ENCODE measurements around the gene C6orf141.

The C6orf141 gene

GRCh38 chr6:49515485-49516146, 34.9 kb upstream of the C6orf141 start:
- H4K20me1 ChIP-seq (ENCODE audit: low read depth, low read length), result no peaks in the 10 kb centered on the region
- H3F3A ChIP-seq (ENCODE audit: insufficient read depth), result no peaks in the 10 kb centered on the region
- TF ChIP-seq EZH2phosphoT487 (conservative IDR thresholded peaks at IDR 0.05; ENCODE audit: low read length) (no peak), CTCF (IDR thresholded peaks at IDR 0.05; ENCODE audit: insufficient read depth, low read length, poor library complexity, severe bottlenecking) (no peak)
- H3K4me3 ChIP-seq (ENCODE audit: insufficient read depth, low read length, poor library complexity, severe bottlenecking), result no peak overlapping the region
- no peaks in the 10 kb centered on the region for H3K9me3 ChIP-seq (ENCODE audit: insufficient read depth, low read length)
- no peak overlapping the region for H3K4me2 ChIP-seq (ENCODE audit: low read depth, low read length, poor library complexity, severe bottlenecking)
- H3K27ac ChIP-seq (ENCODE audit: low read depth, low read length), result no peak overlapping the region
- no peak overlapping the region for H3K9ac ChIP-seq (ENCODE audit: low read length)
- no peaks in the 10 kb centered on the region for H3K79me2 ChIP-seq (ENCODE audit: insufficient read depth, low read length)
- H2AFZ ChIP-seq (ENCODE audit: low read depth, low read length, severe bottlenecking), result no peak overlapping the region
- H3K36me3 ChIP-seq (ENCODE audit: low read length), result no peaks in the 10 kb centered on the region
- 0 out of 2 replicates have a peak, but pooled peaks cover 2% of the 10 kb centered on the region for H3K27me3 ChIP-seq (ENCODE audit: low read length)
- no peaks in the 10 kb centered on the region for H3K9me2 ChIP-seq (replicated peaks; ENCODE audit: insufficient read depth, low read length)

- Histone ChIP-seq H3K9me2 (replicated peaks; ENCODE audit: insufficient read depth, low read length) (no peaks in the 10 kb centered on the region), H3K27me3 (ENCODE audit: low read length) (0 out of 2 replicates have a peak, but pooled peaks cover 2% of the 10 kb centered on the region), H3K9me3 (ENCODE audit: insufficient read depth, low read length) (no peaks in the 10 kb centered on the region), H3F3A (ENCODE audit: insufficient read depth) (no peaks in the 10 kb centered on the region), H3K4me3 (ENCODE audit: insufficient read depth, low read length, poor library complexity, severe bottlenecking) (no peak overlapping the region), H3K79me2 (ENCODE audit: insufficient read depth, low read length) (no peaks in the 10 kb centered on the region), H3K9ac (ENCODE audit: low read length) (no peak overlapping the region), H3K36me3 (ENCODE audit: low read length) (no peaks in the 10 kb centered on the region), H3K27ac (ENCODE audit: low read depth, low read length) (no peak overlapping the region), H2AFZ (ENCODE audit: low read depth, low read length, severe bottlenecking) (no peak overlapping the region), H4K20me1 (ENCODE audit: low read depth, low read length) (no peaks in the 10 kb centered on the region), H3K4me2 (ENCODE audit: low read depth, low read length, poor library complexity, severe bottlenecking) (no peak overlapping the region)
- TF ChIP-seq EZH2phosphoT487 (conservative IDR thresholded peaks at IDR 0.05; ENCODE audit: low read length) (no peak), CTCF (IDR thresholded peaks at IDR 0.05; ENCODE audit: insufficient read depth, low read length, poor library complexity, severe bottlenecking) (no peak)
Measured at GRCh38 chr6:49516147-49516505, 34.3 kb upstream of the C6orf141 start.

- Histone ChIP-seq H3K4me3 (ENCODE audit: insufficient read depth, low read length, poor library complexity, severe bottlenecking) (no peak overlapping the region), H3K9me2 (replicated peaks; ENCODE audit: insufficient read depth, low read length) (no peaks in the 10 kb centered on the region), H3K79me2 (ENCODE audit: insufficient read depth, low read length) (no peaks in the 10 kb centered on the region), H3K4me2 (ENCODE audit: low read depth, low read length, poor library complexity, severe bottlenecking) (no peak overlapping the region), H3K36me3 (ENCODE audit: low read length) (no peaks in the 10 kb centered on the region), H3F3A (ENCODE audit: insufficient read depth) (no peaks in the 10 kb centered on the region), H2AFZ (ENCODE audit: low read depth, low read length, severe bottlenecking) (no peak overlapping the region), H3K27me3 (ENCODE audit: low read length) (peaks cover 2% of the 10 kb centered on the region; the same call in 1 of the 2 replicates), H4K20me1 (ENCODE audit: low read depth, low read length) (no peaks in the 10 kb centered on the region), H3K27ac (ENCODE audit: low read depth, low read length) (no peak overlapping the region), H3K9me3 (ENCODE audit: insufficient read depth, low read length) (no peaks in the 10 kb centered on the region), H3K9ac (ENCODE audit: low read length) (no peak overlapping the region)
- TF ChIP-seq CTCF (IDR thresholded peaks at IDR 0.05; ENCODE audit: insufficient read depth, low read length, poor library complexity, severe bottlenecking) (no peak), EZH2phosphoT487 (conservative IDR thresholded peaks at IDR 0.05; ENCODE audit: low read length) (no peak)
Measured at GRCh38 chr6:49517919-49518318, 32.5 kb upstream of the C6orf141 start.
